ENCODE data around the gene SORCS2. TPM values are rescaled to one million over a fixed set of nuclear protein-coding genes. Genes with fewer than 3 reads are reported as not detected.

SORCS2 gene
- polyA plus RNA-seq, 3 donors, result 0.46 to 0.55 TPM; not detected in 1

DNA sequence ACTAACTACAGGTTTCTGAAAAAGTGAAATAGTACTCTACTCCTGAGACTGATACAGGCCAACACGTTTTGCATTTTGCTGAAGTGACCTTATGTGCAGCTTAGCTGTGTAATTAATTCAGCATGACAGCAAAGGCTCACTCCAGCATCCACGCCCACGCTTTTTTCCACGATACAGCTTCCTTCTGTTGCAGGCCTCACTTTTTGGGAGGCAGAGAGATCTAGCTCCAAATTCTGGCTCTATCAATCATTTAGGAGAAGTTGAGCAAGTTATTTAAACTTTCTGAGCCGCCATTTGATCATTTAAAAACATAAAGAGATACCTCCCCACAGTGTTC is 587.1 kb downstream of the SORCS2 start:
- H4K20me1 ChIP-seq (ENCODE audit: insufficient read depth, low read length), result no peaks in the 10 kb centered on the region
- peaks cover 0 to 26% of the 10 kb centered on the region in 2 donors for H3K36me3 Mint-ChIP-seq
- no peaks in the 10 kb centered on the region for H3K27me3 ChIP-seq (ENCODE audit: control insufficient read depth in 2 of 2, insufficient read depth in 2 of 2, low read length in 2 of 2)
- H3K4me1 ChIP-seq (ENCODE audit: control insufficient read depth in 1 of 2, insufficient read depth in 2 of 2, low read length in 2 of 2), result peaks cover 6 to 9% of the 10 kb centered on the region in 2 donors
- H3K27me3 Mint-ChIP-seq (ENCODE audit: low read depth in 3 of 3), result peaks cover 4 to 7% (median 7%) of the 10 kb centered on the region in 3 donors
- no peak overlapping the region for H3K27ac Mint-ChIP-seq
- H3K4me1 Mint-ChIP-seq, result peaks cover 14% of the 10 kb centered on the region
- no peak overlapping the region for H3K9ac ChIP-seq (ENCODE audit: insufficient read depth, low read length, poor library complexity, severe bottlenecking)
- H3K27ac ChIP-seq (ENCODE audit: low read depth in 1 of 2, low read length in 2 of 2), result no peak overlapping the region
- no peak overlapping the region for H2AFZ ChIP-seq (ENCODE audit: insufficient read depth, low read depth, low read length, poor library complexity, severe bottlenecking)
- no peaks in the 10 kb centered on the region for H3K9me3 ChIP-seq (replicated peaks in 1 of 2; ENCODE audit: control insufficient read depth in 1 of 2, insufficient read depth in 1 of 2, low read length in 2 of 2)
- no peaks in the 10 kb centered on the region for H3K79me2 ChIP-seq (ENCODE audit: insufficient read depth, low read length)
- H3K4me3 Mint-ChIP-seq, result no peak overlapping the region
- intact Hi-C loops (cut with micrococcal nuclease), result no loop called here
- H3K4me3 ChIP-seq (replicated peaks in 1 of 3; ENCODE audit: low read depth in 2 of 3, low read length in 3 of 3), result no peak overlapping the region
- no peaks in the 10 kb centered on the region for H3K36me3 ChIP-seq (replicated peaks in 1 of 2; ENCODE audit: control insufficient read depth in 1 of 2, insufficient read depth in 2 of 2, low read length in 2 of 2)
- peaks cover 0 to 3% (median 0%) of the 10 kb centered on the region in 7 donors for H3K9me3 Mint-ChIP-seq
- WGBS (ENCODE audit: insufficient coverage), result 78% methylated on average over 1 of the region's 5 CpGs
- no peak overlapping the region for H3K4me2 ChIP-seq (replicated peaks; ENCODE audit: extremely low read depth, low read length, poor library complexity, severe bottlenecking)
- DNase-seq, result no peak
- TF ChIP-seq, protein P1, sequence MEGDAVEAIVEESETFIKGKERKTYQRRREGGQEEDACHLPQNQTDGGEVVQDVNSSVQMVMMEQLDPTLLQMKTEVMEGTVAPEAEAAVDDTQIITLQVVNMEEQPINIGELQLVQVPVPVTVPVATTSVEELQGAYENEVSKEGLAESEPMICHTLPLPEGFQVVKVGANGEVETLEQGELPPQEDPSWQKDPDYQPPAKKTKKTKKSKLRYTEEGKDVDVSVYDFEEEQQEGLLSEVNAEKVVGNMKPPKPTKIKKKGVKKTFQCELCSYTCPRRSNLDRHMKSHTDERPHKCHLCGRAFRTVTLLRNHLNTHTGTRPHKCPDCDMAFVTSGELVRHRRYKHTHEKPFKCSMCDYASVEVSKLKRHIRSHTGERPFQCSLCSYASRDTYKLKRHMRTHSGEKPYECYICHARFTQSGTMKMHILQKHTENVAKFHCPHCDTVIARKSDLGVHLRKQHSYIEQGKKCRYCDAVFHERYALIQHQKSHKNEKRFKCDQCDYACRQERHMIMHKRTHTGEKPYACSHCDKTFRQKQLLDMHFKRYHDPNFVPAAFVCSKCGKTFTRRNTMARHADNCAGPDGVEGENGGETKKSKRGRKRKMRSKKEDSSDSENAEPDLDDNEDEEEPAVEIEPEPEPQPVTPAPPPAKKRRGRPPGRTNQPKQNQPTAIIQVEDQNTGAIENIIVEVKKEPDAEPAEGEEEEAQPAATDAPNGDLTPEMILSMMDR (IDR thresholded peaks at IDR 0.05), result no peak

DNA sequence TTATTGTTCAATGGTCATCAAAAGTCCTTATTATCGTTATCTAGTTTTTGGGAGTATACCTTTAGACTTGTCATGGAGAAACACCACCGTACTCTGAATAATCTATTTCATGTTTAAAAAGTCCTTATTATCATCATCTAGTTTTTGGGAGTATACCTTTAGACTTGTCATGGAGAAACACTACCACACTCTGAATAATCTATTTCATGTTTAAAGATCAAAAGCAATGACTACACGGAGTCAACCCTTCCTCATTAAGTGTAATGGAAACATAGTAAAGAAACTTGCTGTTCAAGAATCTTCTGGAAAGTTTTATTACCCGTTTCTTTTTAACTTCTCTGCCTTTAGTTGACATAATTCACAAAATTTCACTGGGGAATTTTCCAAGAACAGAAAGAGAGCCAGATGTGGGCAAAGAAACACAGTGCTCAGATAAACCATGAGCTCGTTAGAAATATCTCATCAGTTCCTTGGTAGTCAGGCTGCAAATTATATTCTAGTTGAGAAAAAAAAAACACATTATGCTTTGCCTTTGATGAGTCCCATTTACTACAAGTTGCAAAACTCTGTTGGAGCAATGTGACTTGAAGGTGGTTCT is 588.5 kb downstream of the SORCS2 start:
- H3K27ac ChIP-seq (ENCODE audit: low read depth in 1 of 2, low read length in 2 of 2), result no peak overlapping the region
- no peak overlapping the region for H2AFZ ChIP-seq (ENCODE audit: insufficient read depth, low read depth, low read length, poor library complexity, severe bottlenecking)
- intact Hi-C loops (cut with micrococcal nuclease), result no loop called here
- peaks cover 14% of the 10 kb centered on the region for H3K4me1 Mint-ChIP-seq
- no peaks in the 10 kb centered on the region for H3K27me3 ChIP-seq (ENCODE audit: control insufficient read depth in 2 of 2, insufficient read depth in 2 of 2, low read length in 2 of 2)
- H3K79me2 ChIP-seq (ENCODE audit: insufficient read depth, low read length), result no peaks in the 10 kb centered on the region
- H3K4me3 Mint-ChIP-seq, result no peak overlapping the region
- no peak for DNase-seq
- H3K4me2 ChIP-seq (replicated peaks; ENCODE audit: extremely low read depth, low read length, poor library complexity, severe bottlenecking), result no peak overlapping the region
- TF ChIP-seq, protein P1 (IDR thresholded peaks at IDR 0.05), result no peak
- H4K20me1 ChIP-seq (ENCODE audit: insufficient read depth, low read length), result no peaks in the 10 kb centered on the region
- no peak overlapping the region for H3K9ac ChIP-seq (ENCODE audit: insufficient read depth, low read length, poor library complexity, severe bottlenecking)
- H3K36me3 ChIP-seq (replicated peaks in 1 of 2; ENCODE audit: control insufficient read depth in 1 of 2, insufficient read depth in 2 of 2, low read length in 2 of 2), result no peaks in the 10 kb centered on the region
- peaks cover 0 to 30% of the 10 kb centered on the region in 2 donors for H3K36me3 Mint-ChIP-seq
- peaks cover 6 to 9% of the 10 kb centered on the region in 2 donors for H3K4me1 ChIP-seq (ENCODE audit: control insufficient read depth in 1 of 2, insufficient read depth in 2 of 2, low read length in 2 of 2)
- no CpG with 5 or more reads among the region's 5 CpGs for WGBS (ENCODE audit: insufficient coverage)
- H3K27ac Mint-ChIP-seq, result peak overlapping the region in 1 of 7 donors; percentile 83
- H3K9me3 Mint-ChIP-seq, result peaks cover 0 to 3% (median 0%) of the 10 kb centered on the region in 7 donors
- no peak overlapping the region for H3K4me3 ChIP-seq (replicated peaks in 1 of 3; ENCODE audit: low read depth in 2 of 3, low read length in 3 of 3)
- H3K27me3 Mint-ChIP-seq (ENCODE audit: low read depth in 3 of 3), result peaks cover 4 to 7% (median 7%) of the 10 kb centered on the region in 3 donors
- no peaks in the 10 kb centered on the region for H3K9me3 ChIP-seq (replicated peaks in 1 of 2; ENCODE audit: control insufficient read depth in 1 of 2, insufficient read depth in 1 of 2, low read length in 2 of 2)

All from CD14-positive monocyte (primary cell).